CD4-positive, alpha-beta T cell (primary cell): ENCODE data around the gene ADCY7. TPM values are rescaled to one million over a fixed set of nuclear protein-coding genes. Genes with fewer than 3 reads are reported as not detected.

Experiments
- ATAC-seq: fragments of 200-7000 bp; cut with Tn5 transposase; one replicate; pipeline ENCODE4 v1.10.0; 2022; ENCODE audit warnings: mild to moderate bottlenecking; ENCODE audit not compliant: poor library complexity
- CTCF ChIA-PET: fragments of 350-600 bp; sonication (Branson Sonifier 250); formaldehyde crosslinking; loops from one replicate; lab custom pipeline; 2021; ENCODE audit warnings: antibody characterized with exemption, inconsistent platforms; lab: Charles Lee
- POLR2A ChIA-PET: fragments of 350-600 bp; sonication (Branson Sonifier 250); formaldehyde crosslinking; loops from one replicate; lab custom pipeline; 2021; ENCODE audit warnings: antibody characterized with exemption, inconsistent platforms; lab: Charles Lee
- DNase-seq, 14 experiments: peaks; one replicate each; pipeline ENCODE4 v3.0.0-alpha.2; 2013 to 2020; ENCODE audit warnings: mixed read lengths in 2 of 14
- H3K27ac ChIP-seq, 2 donors: one replicate each; pipeline versions ENCODE4 v1.5.1 to v1.7.0; 2013; ENCODE audit warnings: low read length in 2 of 2, low read depth in 1 of 2, mild to moderate bottlenecking in 1 of 2
- H3K27me3 ChIP-seq, 2 experiments: 1 replicate in 1 of 2; 2 replicates in 1 of 2; pipeline versions ENCODE4 v1.6.1 to v1.7.0; 2013; ENCODE audit warnings: low read length in 2 of 2, control low read depth in 1 of 2, mild to moderate bottlenecking in 1 of 2, moderate library complexity in 1 of 2; ENCODE audit not compliant: insufficient read depth in 2 of 2, control insufficient read depth in 1 of 2
- H3K36me3 ChIP-seq: one replicate; pipeline ENCODE4 v1.6.1; 2013; ENCODE audit warnings: low read length, control low read depth; ENCODE audit not compliant: insufficient read depth
- H3K4me1 ChIP-seq: one replicate; pipeline ENCODE4 v1.6.1; 2013; ENCODE audit warnings: low read length, control low read depth; ENCODE audit not compliant: insufficient read depth
- H3K4me3 ChIP-seq: one replicate; pipeline ENCODE4 v1.5.1; 2013; ENCODE audit warnings: mild to moderate bottlenecking, low read length, moderate library complexity
- H3K9me3 ChIP-seq, 2 experiments: 1 replicate in 1 of 2; 2 replicates in 1 of 2; pipeline versions ENCODE4 v1.6.1 to v1.7.0; 2013; ENCODE audit warnings: low read length in 2 of 2, mild to moderate bottlenecking in 2 of 2, control low read depth in 1 of 2, moderate library complexity in 1 of 2; ENCODE audit not compliant: control insufficient read depth in 1 of 2, insufficient read depth in 1 of 2
- H3K27ac Mint-ChIP-seq: one replicate; pipeline ENCODE4 v1.8.0; 2020; ENCODE audit warnings: mixed read lengths
- H3K27me3 Mint-ChIP-seq: one replicate; pipeline ENCODE4 v1.8.0; 2021; ENCODE audit warnings: mixed read lengths
- H3K36me3 Mint-ChIP-seq: one replicate; pipeline ENCODE4 v1.8.0; 2021; ENCODE audit warnings: low read depth, mixed read lengths
- H3K4me1 Mint-ChIP-seq: one replicate; pipeline ENCODE4 v1.8.0; 2021; ENCODE audit warnings: low read depth, mixed read lengths
- H3K4me3 Mint-ChIP-seq: one replicate; pipeline ENCODE4 v1.8.0; 2020; ENCODE audit warnings: mild to moderate bottlenecking, mixed read lengths
- H3K9me3 Mint-ChIP-seq: one replicate; pipeline ENCODE4 v1.8.0; 2020; ENCODE audit warnings: mixed read lengths
- CTCF ChIP-seq: fragments of 200-600 bp; IDR thresholded peaks from one replicate; pipeline ENCODE4 v1.8.0; 2022; ENCODE audit warnings: antibody characterized with exemption, mild to moderate bottlenecking
- intact Hi-C, 2 experiments: fragments of 100-400 bp; cut with DNase I in 1 of 2; cut with micrococcal nuclease in 1 of 2; formaldehyde crosslinking; loops; one replicate each; pipeline versions ENCODE4 v1.15.1 to v1.9.0; 2023 to 2025; cut with DNase I, micrococcal nuclease
- total RNA-seq, 174 experiments: library from RNA in 2 of 174; stranded (reverse) in 2 of 174; gene quantifications; one replicate each; pipeline ENCODE4 v1.2.3 and lab custom pipeline; 2021 to 2026

Gene ADCY7
- total RNA-seq, 2 experiments from 2014 or later, result 136 to 147 TPM

GRCh38 chr16:50227120-50227519 lies 39.2 kb upstream of the ADCY7 start:
- H3K4me1 Mint-ChIP-seq, result no peaks in the 10 kb centered on the region
- no peak for TF ChIP-seq CTCF
- no peak for DNase-seq
- H3K4me3 ChIP-seq, result no peak overlapping the region
- ChIA-PET POLR2A (no interaction called here), CTCF (no interaction called here)
- H3K36me3 Mint-ChIP-seq, result peaks cover 89% of the 10 kb centered on the region
- H3K27ac Mint-ChIP-seq, result no peak overlapping the region
- no peaks in the 10 kb centered on the region for H3K4me1 ChIP-seq
- intact Hi-C loops, result no loop called here
- H3K9me3 Mint-ChIP-seq, result no peaks in the 10 kb centered on the region
- ATAC-seq, result no peak
- H3K9me3 ChIP-seq, result no peaks in the 10 kb centered on the region
- no peak overlapping the region for H3K4me3 Mint-ChIP-seq
- H3K36me3 ChIP-seq, result peaks cover 58% of the 10 kb centered on the region
- no peaks in the 10 kb centered on the region for H3K27me3 Mint-ChIP-seq
- H3K27ac ChIP-seq, result no peak overlapping the region
- no peaks in the 10 kb centered on the region for H3K27me3 ChIP-seq

GRCh38 chr16:50227665-50228064 lies 38.7 kb upstream of the ADCY7 start:
- Mint-ChIP-seq H3K9me3 (no peaks in the 10 kb centered on the region), H3K4me1 (no peaks in the 10 kb centered on the region), H3K4me3 (no peak overlapping the region), H3K27me3 (no peaks in the 10 kb centered on the region), H3K27ac (no peak overlapping the region), H3K36me3 (peaks cover 88% of the 10 kb centered on the region)
- ATAC-seq, result no peak
- CTCF ChIA-PET, result no interaction called here
- H3K9me3 ChIP-seq, result no peaks in the 10 kb centered on the region
- H3K27me3 ChIP-seq, result no peaks in the 10 kb centered on the region
- no peak overlapping the region for H3K4me3 ChIP-seq
- no peak for DNase-seq
- peaks cover 53% of the 10 kb centered on the region for H3K36me3 ChIP-seq
- H3K27ac ChIP-seq, result no peak overlapping the region
- no peak for TF ChIP-seq CTCF
- POLR2A ChIA-PET, result no interaction called here
- intact Hi-C loops, result no loop called here
- H3K4me1 ChIP-seq, result no peaks in the 10 kb centered on the region

- no peak for TF ChIP-seq CTCF
- CTCF ChIA-PET, result no interaction called here
Measured at GRCh38 chr16:50228364-50228868, 37.9 kb upstream of the ADCY7 start.

More at GRCh38 chr16:50228364-50228868, 37.9 kb upstream of the ADCY7 start:
- Mint-ChIP-seq H3K27ac (no peak overlapping the region), H3K4me1 (no peaks in the 10 kb centered on the region), H3K9me3 (no peaks in the 10 kb centered on the region), H3K4me3 (no peak overlapping the region), H3K27me3 (no peaks in the 10 kb centered on the region), H3K36me3 (peaks cover 80% of the 10 kb centered on the region)
- no peak for ATAC-seq
- no peak for DNase-seq
- Histone ChIP-seq H3K27me3 (no peaks in the 10 kb centered on the region), H3K9me3 (no peaks in the 10 kb centered on the region), H3K27ac (no peak overlapping the region), H3K4me1 (no peaks in the 10 kb centered on the region), H3K36me3 (peaks cover 49% of the 10 kb centered on the region), H3K4me3 (no peak overlapping the region)
- intact Hi-C loops, result no loop called here
- POLR2A ChIA-PET, result no interaction called here
